ENCODE results near the gene TMEM14C.

Gene TMEM14C

GRCh38 chr6:10684618-10685017 lies 38.3 kb upstream of the TMEM14C start:
- TF ChIP-seq, protein P1, sequence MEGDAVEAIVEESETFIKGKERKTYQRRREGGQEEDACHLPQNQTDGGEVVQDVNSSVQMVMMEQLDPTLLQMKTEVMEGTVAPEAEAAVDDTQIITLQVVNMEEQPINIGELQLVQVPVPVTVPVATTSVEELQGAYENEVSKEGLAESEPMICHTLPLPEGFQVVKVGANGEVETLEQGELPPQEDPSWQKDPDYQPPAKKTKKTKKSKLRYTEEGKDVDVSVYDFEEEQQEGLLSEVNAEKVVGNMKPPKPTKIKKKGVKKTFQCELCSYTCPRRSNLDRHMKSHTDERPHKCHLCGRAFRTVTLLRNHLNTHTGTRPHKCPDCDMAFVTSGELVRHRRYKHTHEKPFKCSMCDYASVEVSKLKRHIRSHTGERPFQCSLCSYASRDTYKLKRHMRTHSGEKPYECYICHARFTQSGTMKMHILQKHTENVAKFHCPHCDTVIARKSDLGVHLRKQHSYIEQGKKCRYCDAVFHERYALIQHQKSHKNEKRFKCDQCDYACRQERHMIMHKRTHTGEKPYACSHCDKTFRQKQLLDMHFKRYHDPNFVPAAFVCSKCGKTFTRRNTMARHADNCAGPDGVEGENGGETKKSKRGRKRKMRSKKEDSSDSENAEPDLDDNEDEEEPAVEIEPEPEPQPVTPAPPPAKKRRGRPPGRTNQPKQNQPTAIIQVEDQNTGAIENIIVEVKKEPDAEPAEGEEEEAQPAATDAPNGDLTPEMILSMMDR (IDR thresholded peaks at IDR 0.05; ENCODE audit: insufficient read depth, low read length, poor library complexity, severe bottlenecking) = no peak
- H3K27me3 ChIP-seq (replicated peaks; ENCODE audit: control insufficient read depth, insufficient read depth, low read length) = no peaks in the 10 kb centered on the region
- H3K4me3 ChIP-seq (replicated peaks; ENCODE audit: low read depth, low read length) = no peak overlapping the region
- DNase-seq (ENCODE audit: extremely low read depth, insufficient read length) = no peak
- H3K36me3 ChIP-seq (ENCODE audit: control insufficient read depth, insufficient read depth, low read length) = no peaks in the 10 kb centered on the region

DNA sequence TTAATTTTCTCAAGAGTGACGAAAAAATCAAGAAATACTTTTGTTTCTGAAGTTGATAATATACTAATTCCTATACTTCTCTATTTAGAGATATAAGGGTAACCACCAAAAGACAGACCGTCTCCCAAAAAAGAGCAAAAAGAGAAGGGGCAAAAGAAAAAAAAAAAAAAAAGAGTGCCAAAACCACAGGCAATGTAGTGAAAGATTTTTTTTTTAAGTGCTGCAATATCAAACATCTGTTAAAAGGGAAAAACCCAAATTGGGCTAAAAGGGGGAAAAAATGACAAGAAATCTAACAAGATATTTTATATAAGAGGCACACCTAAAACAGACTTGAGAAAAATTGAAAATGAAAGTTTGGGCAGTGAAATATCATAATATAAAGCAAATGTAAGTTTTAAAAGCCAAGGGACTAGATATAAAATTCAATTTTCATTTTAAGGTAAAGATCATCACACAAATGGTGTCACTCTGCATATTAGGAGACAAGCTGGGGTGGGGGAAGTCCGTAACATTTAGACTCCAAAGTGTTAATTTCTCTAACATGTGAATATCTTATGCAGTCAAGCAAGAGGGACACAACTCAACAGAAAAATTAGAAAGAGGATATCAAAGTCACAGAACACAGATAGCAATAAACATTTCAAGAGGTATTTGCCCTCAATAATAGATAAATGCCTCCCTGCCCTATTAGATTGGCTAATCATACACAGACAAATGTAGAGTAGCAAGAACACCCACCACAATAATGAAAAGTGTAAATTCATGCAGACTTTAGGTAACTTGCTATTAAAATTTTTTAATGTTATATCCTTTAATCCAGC lies 37.6 kb upstream of the TMEM14C start:
- TF ChIP-seq, protein P1 (IDR thresholded peaks at IDR 0.05; ENCODE audit: insufficient read depth, low read length, poor library complexity, severe bottlenecking) = no peak
- no peaks in the 10 kb centered on the region for H3K27me3 ChIP-seq (replicated peaks; ENCODE audit: control insufficient read depth, insufficient read depth, low read length)
- H3K36me3 ChIP-seq (ENCODE audit: control insufficient read depth, insufficient read depth, low read length) = no peaks in the 10 kb centered on the region
- DNase-seq (ENCODE audit: extremely low read depth, insufficient read length) = no peak
- no peak overlapping the region for H3K4me3 ChIP-seq (replicated peaks; ENCODE audit: low read depth, low read length)

GRCh38 chr6:10686901-10687300 lies 36.0 kb upstream of the TMEM14C start:
- H3K4me3 ChIP-seq (replicated peaks; ENCODE audit: low read depth, low read length) = no peak overlapping the region
- TF ChIP-seq, protein P1 (IDR thresholded peaks at IDR 0.05; ENCODE audit: insufficient read depth, low read length, poor library complexity, severe bottlenecking) = no peak
- DNase-seq (ENCODE audit: extremely low read depth, insufficient read length) = no peak
- no peaks in the 10 kb centered on the region for H3K36me3 ChIP-seq (ENCODE audit: control insufficient read depth, insufficient read depth, low read length)
- H3K27me3 ChIP-seq (replicated peaks; ENCODE audit: control insufficient read depth, insufficient read depth, low read length) = no peaks in the 10 kb centered on the region

GRCh38 chr6:10687582-10687981 lies 35.3 kb upstream of the TMEM14C start:
- DNase-seq (ENCODE audit: extremely low read depth, insufficient read length) = no peak
- no peaks in the 10 kb centered on the region for H3K36me3 ChIP-seq (ENCODE audit: control insufficient read depth, insufficient read depth, low read length)
- no peak overlapping the region for H3K4me3 ChIP-seq (replicated peaks; ENCODE audit: low read depth, low read length)
- TF ChIP-seq, protein P1 (IDR thresholded peaks at IDR 0.05; ENCODE audit: insufficient read depth, low read length, poor library complexity, severe bottlenecking) = no peak
- H3K27me3 ChIP-seq (replicated peaks; ENCODE audit: control insufficient read depth, insufficient read depth, low read length) = no peaks in the 10 kb centered on the region

GRCh38 chr6:10690651-10691445 lies 32.0 kb upstream of the TMEM14C start:
- TF ChIP-seq, protein P1 (IDR thresholded peaks at IDR 0.05; ENCODE audit: insufficient read depth, low read length, poor library complexity, severe bottlenecking) = no peak
- no peak for DNase-seq (ENCODE audit: extremely low read depth, insufficient read length)
- no peak overlapping the region for H3K4me3 ChIP-seq (replicated peaks; ENCODE audit: low read depth, low read length)
- no peaks in the 10 kb centered on the region for H3K27me3 ChIP-seq (replicated peaks; ENCODE audit: control insufficient read depth, insufficient read depth, low read length)
- no peaks in the 10 kb centered on the region for H3K36me3 ChIP-seq (ENCODE audit: control insufficient read depth, insufficient read depth, low read length)
